HUES48 (cell line): Measurements from ENCODE around the gene SLC36A1.

Experiments used
- H3K27ac ChIP-seq: one replicate; pipeline ENCODE4 v1.7.0; 2013; ENCODE audit warnings: low read depth, low read length, inconsistent platforms
- H3K27me3 ChIP-seq: 2 replicates; pipeline ENCODE4 v1.6.1; 2013; ENCODE audit warnings: mild to moderate bottlenecking, low read length; ENCODE audit not compliant: control insufficient read depth, insufficient read depth
- H3K36me3 ChIP-seq: 2 replicates; pipeline ENCODE4 v1.6.1; 2013; ENCODE audit warnings: low read length; ENCODE audit not compliant: control insufficient read depth, insufficient read depth
- H3K4me1 ChIP-seq: 2 replicates; pipeline ENCODE4 v1.6.1; 2013; ENCODE audit warnings: mild to moderate bottlenecking, low read length; ENCODE audit not compliant: control insufficient read depth, insufficient read depth
- H3K4me3 ChIP-seq: 2 replicates; pipeline ENCODE4 v1.5.1; 2013; ENCODE audit warnings: mild to moderate bottlenecking, low read depth, low read length
- H3K9ac ChIP-seq: 2 replicates; pipeline ENCODE4 v1.6.1; 2013; ENCODE audit warnings: mild to moderate bottlenecking, low read depth, low read length, moderate library complexity
- H3K9me3 ChIP-seq: 2 replicates; pipeline ENCODE4 v1.6.1; 2013; ENCODE audit warnings: low read length; ENCODE audit not compliant: control insufficient read depth, insufficient read depth

The SLC36A1 gene

GRCh38 chr5:151427258-151427657 lies 20.1 kb upstream of the SLC36A1 start:
- Histone ChIP-seq H3K9ac (no peak overlapping the region), H3K36me3 (no peaks in the 10 kb centered on the region), H3K4me3 (no peak overlapping the region), H3K27ac (no peak overlapping the region), H3K4me1 (peaks cover 4% of the 10 kb centered on the region; the same call in 1 of the 2 replicates), H3K9me3 (no peaks in the 10 kb centered on the region), H3K27me3 (no peaks in the 10 kb centered on the region)

- Histone ChIP-seq H3K9ac (no peak overlapping the region), H3K4me3 (no peak overlapping the region), H3K27ac (no peak overlapping the region), H3K9me3 (no peaks in the 10 kb centered on the region), H3K36me3 (no peaks in the 10 kb centered on the region), H3K4me1 (no peaks in the 10 kb centered on the region), H3K27me3 (no peaks in the 10 kb centered on the region)
These were observed 16.7 kb upstream of the SLC36A1 start for GRCh38 chr5:151430731-151431130.

DNA sequence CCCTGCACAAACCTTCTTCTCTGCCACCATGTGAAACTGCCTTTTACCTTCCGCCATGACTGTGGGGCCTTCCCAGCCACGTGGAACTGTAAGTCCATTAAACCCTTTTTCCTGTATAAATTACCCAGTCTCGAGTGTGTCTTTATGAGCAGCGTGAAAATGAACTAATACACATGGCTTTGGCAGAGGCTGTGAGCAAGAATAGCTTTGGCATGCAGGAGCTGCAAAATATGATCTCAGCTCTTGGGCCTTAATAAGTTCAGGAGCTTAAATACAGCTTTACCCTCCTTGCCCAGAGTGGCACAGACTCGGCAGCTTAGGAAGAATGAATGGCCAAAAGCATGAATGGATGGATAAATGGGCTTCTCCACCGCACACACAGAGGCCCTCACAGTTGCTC lies 15.7 kb upstream of the SLC36A1 start:
- H3K4me1 ChIP-seq, result no peaks in the 10 kb centered on the region
- H3K36me3 ChIP-seq, result no peaks in the 10 kb centered on the region
- no peaks in the 10 kb centered on the region for H3K27me3 ChIP-seq
- H3K27ac ChIP-seq, result no peak overlapping the region
- H3K9me3 ChIP-seq, result no peaks in the 10 kb centered on the region
- H3K4me3 ChIP-seq, result no peak overlapping the region
- H3K9ac ChIP-seq, result no peak overlapping the region

- no peaks in the 10 kb centered on the region for H3K36me3 ChIP-seq
- H3K27ac ChIP-seq, result no peak overlapping the region
- H3K4me3 ChIP-seq, result no peak overlapping the region
- H3K27me3 ChIP-seq, result no peaks in the 10 kb centered on the region
- no peak overlapping the region for H3K9ac ChIP-seq
- H3K4me1 ChIP-seq, result no peaks in the 10 kb centered on the region
- H3K9me3 ChIP-seq, result no peaks in the 10 kb centered on the region
These were observed 15.2 kb upstream of the SLC36A1 start for GRCh38 chr5:151432210-151432609.

DNA sequence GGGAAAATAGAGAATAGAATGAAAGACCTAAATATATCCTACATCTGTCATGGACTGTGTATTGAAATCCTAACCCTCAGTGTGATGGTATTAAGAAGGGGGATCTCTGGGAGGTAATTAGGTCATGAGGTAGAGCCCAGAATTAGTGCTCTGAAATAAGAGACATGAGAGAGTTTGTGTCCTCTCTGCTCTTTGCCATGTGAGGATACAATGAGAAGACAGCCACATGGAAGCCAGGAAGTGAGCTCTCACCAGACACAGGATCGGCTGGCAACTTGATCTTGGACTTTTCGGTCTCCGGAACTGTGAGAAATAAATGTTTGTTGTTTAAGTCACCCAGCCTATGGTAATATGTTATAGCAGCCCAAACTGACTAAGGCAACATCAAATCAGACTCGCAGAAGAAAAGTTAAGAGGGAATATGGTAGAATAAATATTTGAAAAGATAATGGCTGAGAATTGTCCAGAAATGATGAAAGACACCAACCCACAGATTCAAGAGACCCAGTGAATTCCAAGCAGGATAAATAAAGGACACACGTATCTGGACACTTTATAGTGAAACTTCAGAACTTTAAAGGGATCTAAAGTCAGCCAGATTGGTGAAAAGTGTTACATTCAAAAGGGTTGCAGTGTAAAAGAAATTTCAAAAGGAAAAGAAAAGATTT lies 12.7 kb upstream of the SLC36A1 start:
- no peak overlapping the region for H3K9ac ChIP-seq
- H3K27ac ChIP-seq, result no peak overlapping the region
- no peaks in the 10 kb centered on the region for H3K9me3 ChIP-seq
- no peaks in the 10 kb centered on the region for H3K4me1 ChIP-seq
- no peaks in the 10 kb centered on the region for H3K36me3 ChIP-seq
- H3K4me3 ChIP-seq, result no peak overlapping the region
- no peaks in the 10 kb centered on the region for H3K27me3 ChIP-seq

DNA sequence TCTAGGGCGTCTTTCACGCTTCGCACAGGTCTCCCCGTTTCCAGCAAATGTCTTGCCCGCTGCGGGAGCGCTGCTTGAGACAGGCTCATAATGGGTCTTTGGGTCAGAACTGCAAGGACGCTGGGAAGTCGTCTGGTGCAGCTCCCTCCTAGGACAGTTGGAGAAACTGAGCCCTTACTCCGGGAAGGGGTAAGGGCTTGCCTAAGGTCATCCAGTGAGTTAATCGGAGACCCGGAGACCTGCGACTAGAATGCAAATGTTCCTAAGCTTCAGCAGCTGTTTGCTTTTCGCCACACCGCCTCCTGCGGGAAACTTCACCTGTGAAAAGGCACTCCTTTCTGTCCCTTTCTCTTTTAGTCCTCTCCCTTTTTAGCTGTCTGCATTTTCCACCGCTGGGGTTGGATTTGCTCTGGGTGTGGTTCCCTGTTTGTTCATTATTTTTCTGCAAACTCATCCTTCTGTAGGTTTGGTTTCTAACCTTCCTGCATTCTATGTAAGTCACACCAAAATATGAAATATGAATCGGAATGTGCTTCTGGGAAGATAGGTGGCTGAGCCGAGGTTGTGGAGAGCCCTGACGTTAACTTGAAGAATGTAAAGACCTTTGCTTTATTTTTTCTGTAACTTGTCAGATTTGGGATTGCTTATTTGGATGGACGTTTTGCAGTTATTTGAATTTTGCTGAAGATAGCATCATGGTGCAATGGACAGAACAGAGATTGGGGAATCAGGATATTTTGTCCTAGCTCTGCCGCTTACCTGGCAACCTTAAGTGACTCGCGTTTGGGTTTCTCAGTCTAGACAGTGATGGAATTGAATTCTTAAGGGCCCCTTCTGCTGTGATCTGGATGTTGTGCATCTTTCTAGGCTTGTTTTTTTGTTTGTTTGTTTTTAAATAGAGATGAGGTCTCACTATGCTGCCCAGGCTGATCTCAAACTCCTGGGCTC lies 909 bp downstream of the SLC36A1 start:
- peak overlapping the region; percentile 84 for H3K4me3 ChIP-seq
- no peaks in the 10 kb centered on the region for H3K27me3 ChIP-seq
- H3K9ac ChIP-seq, result peak overlapping the region; percentile 40
- peaks cover 16% of the 10 kb centered on the region for H3K4me1 ChIP-seq
- no peaks in the 10 kb centered on the region for H3K9me3 ChIP-seq
- no peak overlapping the region for H3K27ac ChIP-seq
- H3K36me3 ChIP-seq, result no peaks in the 10 kb centered on the region

- Histone ChIP-seq H3K27ac (no peak overlapping the region), H3K36me3 (no peaks in the 10 kb centered on the region), H3K9me3 (no peaks in the 10 kb centered on the region), H3K4me3 (no peak overlapping the region), H3K9ac (no peak overlapping the region), H3K27me3 (no peaks in the 10 kb centered on the region), H3K4me1 (peaks cover 20% of the 10 kb centered on the region)
These were observed 1.9 kb downstream of the SLC36A1 start for GRCh38 chr5:151449297-151449696.

GRCh38 chr5:151449839-151450238 lies 2.4 kb downstream of the SLC36A1 start:
- no peaks in the 10 kb centered on the region for H3K9me3 ChIP-seq
- H3K4me3 ChIP-seq, result no peak overlapping the region
- H3K27me3 ChIP-seq, result no peaks in the 10 kb centered on the region
- H3K9ac ChIP-seq, result no peak overlapping the region
- peaks cover 20% of the 10 kb centered on the region for H3K4me1 ChIP-seq
- H3K27ac ChIP-seq, result no peak overlapping the region
- H3K36me3 ChIP-seq, result no peaks in the 10 kb centered on the region

GRCh38 chr5:151450605-151451004 lies 3.2 kb downstream of the SLC36A1 start:
- Histone ChIP-seq H3K4me3 (no peak overlapping the region), H3K27me3 (no peaks in the 10 kb centered on the region), H3K27ac (no peak overlapping the region), H3K9me3 (no peaks in the 10 kb centered on the region), H3K4me1 (peaks cover 20% of the 10 kb centered on the region), H3K9ac (no peak overlapping the region), H3K36me3 (no peaks in the 10 kb centered on the region)

- H3K4me1 ChIP-seq, result peaks cover 20% of the 10 kb centered on the region
- H3K9ac ChIP-seq, result no peak overlapping the region
- H3K36me3 ChIP-seq, result no peaks in the 10 kb centered on the region
- H3K9me3 ChIP-seq, result no peaks in the 10 kb centered on the region
- H3K27me3 ChIP-seq, result no peaks in the 10 kb centered on the region
- H3K27ac ChIP-seq, result peak overlapping the region; percentile 18
- no peak overlapping the region for H3K4me3 ChIP-seq
These were observed 4.5 kb downstream of the SLC36A1 start for GRCh38 chr5:151451626-151452520.
